Lower leg skin (tissue), 3 donors: ENCODE results near the gene DNAAF1.
"Not testable (repeated sequence)": the region's sequence is repeated elsewhere in the genome, so short reads cannot be mapped to it uniquely, and the experiment has no call there.

ENCODE experiments used
- CTCF ChIP-seq, 3 donors: fragments of 450-650 bp; IDR thresholded peaks; one replicate each; pipeline ENCODE4 v1.5.1; 2016; ENCODE audit warnings: antibody characterized with exemption in 3 of 3, mild to moderate bottlenecking in 3 of 3, moderate library complexity in 2 of 3
- POLR2A ChIP-seq, 2 donors: fragments of 450-650 bp; IDR thresholded peaks; one replicate each; pipeline ENCODE4 v1.6.1; 2016 to 2017; ENCODE audit warnings: antibody characterized with exemption in 2 of 2, mild to moderate bottlenecking in 1 of 2, moderate library complexity in 1 of 2

GRCh38 chr16:84111949-84112348 is 33.2 kb upstream of the DNAAF1 start:
- TF ChIP-seq CTCF, POLR2A (IDR thresholded peaks at IDR 0.05): not testable (repeated sequence)
